ENCODE results near the gene KDM1B. TPM values are rescaled to one million over a fixed set of nuclear protein-coding genes. Genes with fewer than 3 reads are reported as not detected.

KDM1B gene
- total RNA-seq, 1 experiment from 2014 or later = 21.2 TPM

GRCh38 chr6:18136260-18136659 lies 19.0 kb upstream of the KDM1B start:
- Mint-ChIP-seq H3K27ac (ENCODE audit: low read depth, unreplicated experiment) (no peak overlapping the region), H3K4me1 (ENCODE audit: insufficient read depth, unreplicated experiment) (no peaks in the 10 kb centered on the region), H3K4me3 (ENCODE audit: unreplicated experiment) (no peak overlapping the region), H3K9me3 (ENCODE audit: unreplicated experiment) (no peaks in the 10 kb centered on the region), H3K36me3 (ENCODE audit: insufficient read depth, unreplicated experiment) (peaks cover 32% of the 10 kb centered on the region), H3K27me3 (ENCODE audit: insufficient read depth, unreplicated experiment) (no peaks in the 10 kb centered on the region)
- BruUV-seq (replicated peaks) = no TSS peak
- intact Hi-C loops (cut with micrococcal nuclease) = no loop called here
- DNase-seq (ENCODE audit: unreplicated experiment) = no peak
- no peak for TF ChIP-seq CTCF (IDR thresholded peaks at IDR 0.05; ENCODE audit: unreplicated experiment)
- ChIA-PET CTCF (interaction anchor here (0.7 kb wide), 1 partner anchor 14 kb away, joined by 4 read pairs; no protein-coding TSS in a partner anchor), POLR2A (no interaction called here)

GRCh38 chr6:18138906-18139305 lies 16.3 kb upstream of the KDM1B start:
- H3K36me3 Mint-ChIP-seq (ENCODE audit: insufficient read depth, unreplicated experiment) = peaks cover 28% of the 10 kb centered on the region
- TF ChIP-seq CTCF (IDR thresholded peaks at IDR 0.05; ENCODE audit: unreplicated experiment) = no peak

GRCh38 chr6:18139935-18140621 lies 15.1 kb upstream of the KDM1B start:
- H3K4me3 Mint-ChIP-seq (ENCODE audit: unreplicated experiment) = no peak overlapping the region
- CTCF ChIA-PET = interaction anchor here (0.7 kb wide), 1 partner anchor 20 kb away, joined by 4 read pairs; no protein-coding TSS in a partner anchor
- H3K9me3 Mint-ChIP-seq (ENCODE audit: unreplicated experiment) = no peaks in the 10 kb centered on the region
- TF ChIP-seq CTCF (IDR thresholded peaks at IDR 0.05; ENCODE audit: unreplicated experiment) = no peak
- POLR2A ChIA-PET = no interaction called here
- peaks cover 28% of the 10 kb centered on the region for H3K36me3 Mint-ChIP-seq (ENCODE audit: insufficient read depth, unreplicated experiment)
- H3K27me3 Mint-ChIP-seq (ENCODE audit: insufficient read depth, unreplicated experiment) = no peaks in the 10 kb centered on the region
- no peak for DNase-seq (ENCODE audit: unreplicated experiment)
- H3K4me1 Mint-ChIP-seq (ENCODE audit: insufficient read depth, unreplicated experiment) = peaks cover 7% of the 10 kb centered on the region
- intact Hi-C loops (cut with micrococcal nuclease) = no loop called here
- no peak overlapping the region for H3K27ac Mint-ChIP-seq (ENCODE audit: low read depth, unreplicated experiment)
- no TSS peak for BruUV-seq (replicated peaks)

More at GRCh38 chr6:18138906-18139305, 16.3 kb upstream of the KDM1B start:
- H3K4me1 Mint-ChIP-seq (ENCODE audit: insufficient read depth, unreplicated experiment) = peaks cover 7% of the 10 kb centered on the region
- H3K4me3 Mint-ChIP-seq (ENCODE audit: unreplicated experiment) = no peak overlapping the region
- no peak overlapping the region for H3K27ac Mint-ChIP-seq (ENCODE audit: low read depth, unreplicated experiment)
- CTCF ChIA-PET = interaction anchor here (0.6 to 0.9 kb wide), 3 partner anchors 9 to 565 kb away, joined by 3 to 5 read pairs (median 4); no protein-coding TSS in a partner anchor
- H3K27me3 Mint-ChIP-seq (ENCODE audit: insufficient read depth, unreplicated experiment) = no peaks in the 10 kb centered on the region
- POLR2A ChIA-PET = interaction anchor here (0.9 kb wide), 1 partner anchor 14 kb away, joined by 3 read pairs; no protein-coding TSS in a partner anchor
- no peak for DNase-seq (ENCODE audit: unreplicated experiment)
- intact Hi-C loops (cut with micrococcal nuclease) = no loop called here
- BruUV-seq (replicated peaks) = no TSS peak
- no peaks in the 10 kb centered on the region for H3K9me3 Mint-ChIP-seq (ENCODE audit: unreplicated experiment)

- TF ChIP-seq CTCF (IDR thresholded peaks at IDR 0.05; ENCODE audit: unreplicated experiment) = no peak
- DNase-seq (ENCODE audit: unreplicated experiment) = no peak
- peaks cover 22% of the 10 kb centered on the region for H3K36me3 Mint-ChIP-seq (ENCODE audit: insufficient read depth, unreplicated experiment)
- ChIA-PET CTCF (interaction anchor here (1.1 kb wide), 1 partner anchor 338 kb away, joined by 5 read pairs; no protein-coding TSS in a partner anchor), POLR2A (interaction anchor here (1.5 kb wide), 1 partner anchor 13 kb away, joined by 5 read pairs; the partner anchor contains the start of genes KDM1B and TPMT)
- no TSS peak for BruUV-seq (replicated peaks)
- no peaks in the 10 kb centered on the region for H3K9me3 Mint-ChIP-seq (ENCODE audit: unreplicated experiment)
- no peaks in the 10 kb centered on the region for H3K27me3 Mint-ChIP-seq (ENCODE audit: insufficient read depth, unreplicated experiment)
- intact Hi-C loops (cut with micrococcal nuclease) = no loop called here
- no peak overlapping the region for H3K27ac Mint-ChIP-seq (ENCODE audit: low read depth, unreplicated experiment)
- H3K4me1 Mint-ChIP-seq (ENCODE audit: insufficient read depth, unreplicated experiment) = peaks cover 7% of the 10 kb centered on the region
- H3K4me3 Mint-ChIP-seq (ENCODE audit: unreplicated experiment) = no peak overlapping the region
Observed at GRCh38 chr6:18141805-18142590, 13.2 kb upstream of the KDM1B start.

Data from MCF 10A (cell line).